Erythroblast (primary cell): Measurements from ENCODE around the gene CASQ2.

Source experiments
- GATA1 ChIP-seq: IDR thresholded peaks from 2 replicates; pipeline ENCODE4 v1.6.1; 2011; ENCODE audit warnings: low read depth, mild to moderate bottlenecking, control low read depth, low read length, moderate library complexity
- POLR2A ChIP-seq: IDR thresholded peaks from 2 replicates; pipeline ENCODE4 v1.6.1; 2011; ENCODE audit warnings: mild to moderate bottlenecking, low read length

DNA sequence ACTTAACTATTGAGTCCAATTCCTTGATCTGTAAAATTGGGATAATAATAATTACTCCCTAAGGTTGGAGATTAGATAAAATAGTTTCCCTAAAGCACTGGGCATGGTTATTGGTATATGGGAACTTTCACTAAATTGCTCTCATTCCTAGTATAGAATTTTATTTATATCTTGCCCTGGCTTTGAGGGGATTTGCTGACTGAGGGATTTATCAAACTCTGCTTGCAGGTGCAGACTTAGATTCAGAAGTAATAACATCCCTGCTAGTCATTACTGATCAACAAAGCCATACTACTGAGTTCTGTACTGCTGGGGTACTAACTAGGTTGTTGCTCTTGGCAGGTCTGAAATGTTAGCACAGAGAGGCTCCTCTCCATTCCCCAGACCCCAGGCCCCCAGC lies 41.9 kb downstream of the CASQ2 start:
- no peak for TF ChIP-seq POLR2A
- TF ChIP-seq GATA1, result no peak
